ENCODE measurements around the gene UBE2E2.

DNA sequence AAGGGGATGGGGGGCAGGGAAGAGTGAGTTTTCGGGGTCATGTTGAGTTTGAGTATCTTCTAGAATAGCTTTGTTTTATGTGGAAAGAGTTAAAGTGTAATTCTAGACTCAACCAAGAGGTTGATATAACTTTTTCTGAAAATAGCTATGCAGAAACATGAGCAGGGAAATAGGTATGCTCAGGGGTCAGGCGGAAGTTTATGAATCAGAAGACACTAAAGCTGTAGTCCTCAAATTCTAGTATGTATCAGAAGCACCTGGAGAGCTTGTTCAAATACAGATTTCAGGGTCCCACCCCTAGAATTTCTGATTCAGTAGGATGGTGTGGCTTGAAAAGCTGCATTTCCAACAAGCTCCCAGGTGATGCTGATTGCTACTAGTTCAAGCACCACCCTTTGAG is 37.6 kb upstream of the UBE2E2 start:
- TF ChIP-seq, protein P1, sequence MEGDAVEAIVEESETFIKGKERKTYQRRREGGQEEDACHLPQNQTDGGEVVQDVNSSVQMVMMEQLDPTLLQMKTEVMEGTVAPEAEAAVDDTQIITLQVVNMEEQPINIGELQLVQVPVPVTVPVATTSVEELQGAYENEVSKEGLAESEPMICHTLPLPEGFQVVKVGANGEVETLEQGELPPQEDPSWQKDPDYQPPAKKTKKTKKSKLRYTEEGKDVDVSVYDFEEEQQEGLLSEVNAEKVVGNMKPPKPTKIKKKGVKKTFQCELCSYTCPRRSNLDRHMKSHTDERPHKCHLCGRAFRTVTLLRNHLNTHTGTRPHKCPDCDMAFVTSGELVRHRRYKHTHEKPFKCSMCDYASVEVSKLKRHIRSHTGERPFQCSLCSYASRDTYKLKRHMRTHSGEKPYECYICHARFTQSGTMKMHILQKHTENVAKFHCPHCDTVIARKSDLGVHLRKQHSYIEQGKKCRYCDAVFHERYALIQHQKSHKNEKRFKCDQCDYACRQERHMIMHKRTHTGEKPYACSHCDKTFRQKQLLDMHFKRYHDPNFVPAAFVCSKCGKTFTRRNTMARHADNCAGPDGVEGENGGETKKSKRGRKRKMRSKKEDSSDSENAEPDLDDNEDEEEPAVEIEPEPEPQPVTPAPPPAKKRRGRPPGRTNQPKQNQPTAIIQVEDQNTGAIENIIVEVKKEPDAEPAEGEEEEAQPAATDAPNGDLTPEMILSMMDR (IDR thresholded peaks at IDR 0.05): no peak
- no peak for TF ChIP-seq POLR2A (IDR thresholded peaks at IDR 0.05)

Data from esophagus squamous epithelium (tissue), 4 donors.